ENCODE results near the gene SLC27A4. TPM values are rescaled to one million over a fixed set of nuclear protein-coding genes. Genes with fewer than 3 reads are reported as not detected.

The SLC27A4 gene
- 21.6 and 22.5 TPM in 2 replicates for total RNA-seq

DNA sequence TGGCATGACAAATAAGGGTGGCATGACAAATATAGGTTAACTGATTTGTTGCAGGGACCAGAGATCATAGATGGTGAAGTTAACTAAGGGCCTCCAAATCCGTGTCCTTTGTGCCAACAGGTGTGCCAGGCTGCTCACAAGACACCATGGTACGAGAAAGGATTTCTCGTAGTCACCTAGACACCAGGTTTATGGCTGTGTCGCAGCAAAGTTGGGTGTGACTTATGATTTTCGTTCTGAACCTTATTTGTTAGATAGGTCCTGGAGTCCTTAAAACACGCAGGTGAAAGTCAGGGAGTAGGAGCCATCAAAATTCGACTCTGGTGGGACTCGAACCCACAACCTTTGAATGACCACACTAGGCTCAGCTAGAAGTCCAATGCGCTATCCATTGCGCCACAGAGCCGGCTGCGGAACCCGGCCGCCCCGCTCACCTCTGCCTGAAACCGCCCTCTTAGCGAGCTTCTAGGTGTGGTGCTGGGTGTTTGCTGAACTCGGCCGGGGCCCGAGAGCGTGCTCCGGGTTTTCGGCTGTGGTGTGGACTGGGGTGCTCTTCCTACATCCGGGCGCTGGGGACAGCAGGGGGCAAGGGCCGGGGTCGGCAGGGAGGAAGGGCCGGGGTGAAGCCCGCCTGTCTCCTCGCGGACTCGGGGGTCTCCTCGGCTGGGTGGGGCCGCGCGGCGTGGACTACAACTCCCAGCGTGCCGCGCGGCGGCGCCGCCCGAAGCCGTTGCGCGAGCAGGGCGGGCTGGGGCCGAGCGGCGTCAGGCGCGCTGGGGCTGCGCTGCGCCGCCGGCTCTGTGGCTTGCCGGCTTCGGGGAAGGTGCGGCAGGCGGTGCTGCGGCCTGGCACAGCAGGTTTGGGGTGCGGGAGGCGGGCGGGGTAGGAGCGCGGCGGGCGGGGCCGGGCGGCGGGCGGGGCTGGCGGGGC, at the start of gene SLC27A4:
Gene SLC27A4, plus strand, starts transcription at position 767 of the 930 bp plus-strand sequence. CDS start 2,606 bp downstream, outside the sequence.
- intact Hi-C loops (cut with micrococcal nuclease) = loop anchor here (1.0 to 2.0 kb wide), 4 partner anchors 18 to 149 kb away; partner anchors contain the start of genes CIZ1, COQ4, TRUB2 and URM1

DNA sequence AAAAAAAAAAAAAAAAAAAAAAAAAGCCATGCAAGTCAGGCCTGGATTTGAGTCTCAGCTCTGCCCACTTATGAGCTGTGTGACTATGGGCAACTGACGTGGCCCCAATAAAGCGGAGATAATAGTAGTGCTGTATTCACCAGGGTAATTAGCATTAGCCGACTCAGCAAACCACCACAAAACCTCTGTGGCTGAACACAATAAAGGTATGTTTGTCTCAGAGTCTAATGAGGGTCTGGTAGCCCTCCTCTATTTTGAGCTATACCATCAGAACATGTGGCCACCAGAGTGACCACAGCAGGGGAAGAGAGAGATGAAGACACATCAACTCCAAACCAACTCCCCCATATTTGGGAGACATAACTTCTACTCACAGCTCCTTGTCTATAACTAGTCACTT, 48.3 kb upstream of the SLC27A4 start:
- intact Hi-C loops (cut with micrococcal nuclease) = no loop called here

DNA sequence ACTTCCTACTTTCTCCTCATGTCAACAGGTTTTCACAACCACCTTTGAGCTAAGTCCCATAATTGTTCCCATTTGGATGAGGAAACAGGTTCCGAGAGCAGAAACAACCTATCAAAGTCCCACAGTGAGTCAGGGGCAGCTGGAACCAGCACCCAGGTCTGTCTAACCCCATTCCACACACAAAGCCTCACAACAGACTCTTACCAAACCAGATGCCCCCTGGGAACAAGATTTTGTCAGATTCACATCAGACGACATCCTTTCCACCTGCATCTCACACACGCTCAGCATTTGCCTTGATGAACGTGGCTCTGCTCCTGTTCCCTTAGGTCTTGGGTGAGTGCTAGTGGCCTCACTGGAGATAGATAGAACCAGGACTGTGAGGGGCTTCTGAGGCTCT, 47.2 kb upstream of the SLC27A4 start:
- intact Hi-C loops (cut with micrococcal nuclease) = no loop called here

DNA sequence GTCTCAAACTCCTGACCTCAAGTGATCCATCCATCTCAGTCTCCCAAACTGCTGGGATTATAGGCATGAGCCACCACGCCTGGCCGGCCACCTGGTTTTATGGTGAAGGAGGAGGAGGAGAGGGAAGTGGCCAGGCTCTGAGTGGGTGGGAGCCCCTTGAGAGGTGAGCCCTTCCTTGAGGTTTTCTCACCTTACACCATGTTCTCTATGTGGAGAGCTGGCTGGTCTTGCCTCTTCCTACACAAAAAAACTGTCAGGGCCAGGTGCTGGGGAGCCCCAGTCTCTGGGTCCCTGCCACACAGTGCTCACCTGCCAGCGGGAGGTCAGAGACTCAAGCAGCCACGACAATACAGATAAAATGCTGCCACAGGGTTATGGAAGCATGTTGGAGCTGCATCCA, 46.2 kb upstream of the SLC27A4 start:
- intact Hi-C loops (cut with micrococcal nuclease) = no loop called here

DNA sequence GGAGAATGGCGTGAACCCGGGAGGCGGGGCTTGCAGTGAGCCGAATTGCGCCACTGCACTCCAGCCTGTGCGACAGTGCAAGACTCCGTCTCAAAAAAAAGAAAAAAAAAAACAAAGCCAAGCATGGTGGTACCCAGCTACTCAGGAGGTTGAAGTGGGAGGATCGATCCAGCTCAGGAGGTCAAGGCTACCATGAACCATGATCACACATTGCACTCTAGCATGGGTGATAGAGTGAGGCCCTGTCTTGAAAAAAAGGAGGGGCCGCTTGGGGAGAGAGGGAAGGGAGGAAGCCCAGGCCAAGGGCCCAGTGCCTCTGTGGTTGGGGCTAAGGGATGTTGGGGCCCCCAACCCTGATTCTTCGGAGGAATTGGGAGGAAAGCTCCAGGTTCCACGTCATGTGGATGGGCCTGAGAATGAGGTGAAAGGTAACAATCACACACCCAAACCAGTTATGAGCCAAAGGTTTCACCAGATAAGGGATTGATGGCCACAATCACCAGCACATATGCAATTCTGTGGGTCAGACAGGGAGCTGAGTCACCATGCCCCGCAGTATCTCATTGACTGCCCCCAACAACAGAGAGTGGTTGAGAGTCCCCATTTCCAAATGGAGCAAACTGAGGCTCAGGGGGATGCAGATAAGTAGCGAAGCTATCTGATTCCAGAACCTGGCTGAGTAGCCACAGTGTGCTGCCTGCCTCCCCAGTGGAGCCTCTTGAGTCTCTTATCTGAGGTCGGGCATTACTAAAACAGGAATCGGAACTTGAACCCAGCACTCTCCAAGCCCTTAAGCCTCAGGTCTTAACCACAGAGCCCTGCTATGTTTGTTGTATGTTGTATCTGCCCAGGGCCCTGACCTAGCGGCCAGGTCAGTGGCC, 43.7 kb upstream of the SLC27A4 start:
- intact Hi-C loops (cut with micrococcal nuclease) = no loop called here

DNA sequence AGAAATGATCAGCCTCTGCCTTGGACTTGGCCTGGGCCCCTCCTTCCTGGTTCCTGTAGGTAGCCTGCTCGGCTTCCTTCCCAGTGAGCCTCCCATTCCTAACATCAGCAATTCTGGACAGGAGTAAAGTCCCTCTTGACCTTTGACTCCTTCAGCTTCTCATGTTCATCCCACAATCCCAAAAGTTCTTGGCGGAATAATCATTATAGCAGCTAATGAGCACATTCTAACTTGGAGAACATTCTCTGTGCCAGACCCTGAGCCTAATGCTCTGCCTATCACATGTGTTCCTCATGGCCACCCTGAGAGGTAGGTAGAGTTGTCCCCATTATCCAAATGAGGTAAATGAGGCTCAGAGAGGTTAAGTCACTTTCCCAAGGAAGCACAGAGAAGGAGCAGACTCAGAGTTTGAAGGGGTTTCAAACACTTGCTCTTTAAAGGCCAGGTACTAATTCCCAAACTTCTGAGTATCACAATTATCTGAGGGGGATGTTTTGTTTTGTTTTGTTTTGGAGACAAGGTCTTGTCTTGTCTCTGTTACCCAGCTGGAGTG, 43.0 kb upstream of the SLC27A4 start:
- intact Hi-C loops (cut with micrococcal nuclease) = no loop called here

DNA sequence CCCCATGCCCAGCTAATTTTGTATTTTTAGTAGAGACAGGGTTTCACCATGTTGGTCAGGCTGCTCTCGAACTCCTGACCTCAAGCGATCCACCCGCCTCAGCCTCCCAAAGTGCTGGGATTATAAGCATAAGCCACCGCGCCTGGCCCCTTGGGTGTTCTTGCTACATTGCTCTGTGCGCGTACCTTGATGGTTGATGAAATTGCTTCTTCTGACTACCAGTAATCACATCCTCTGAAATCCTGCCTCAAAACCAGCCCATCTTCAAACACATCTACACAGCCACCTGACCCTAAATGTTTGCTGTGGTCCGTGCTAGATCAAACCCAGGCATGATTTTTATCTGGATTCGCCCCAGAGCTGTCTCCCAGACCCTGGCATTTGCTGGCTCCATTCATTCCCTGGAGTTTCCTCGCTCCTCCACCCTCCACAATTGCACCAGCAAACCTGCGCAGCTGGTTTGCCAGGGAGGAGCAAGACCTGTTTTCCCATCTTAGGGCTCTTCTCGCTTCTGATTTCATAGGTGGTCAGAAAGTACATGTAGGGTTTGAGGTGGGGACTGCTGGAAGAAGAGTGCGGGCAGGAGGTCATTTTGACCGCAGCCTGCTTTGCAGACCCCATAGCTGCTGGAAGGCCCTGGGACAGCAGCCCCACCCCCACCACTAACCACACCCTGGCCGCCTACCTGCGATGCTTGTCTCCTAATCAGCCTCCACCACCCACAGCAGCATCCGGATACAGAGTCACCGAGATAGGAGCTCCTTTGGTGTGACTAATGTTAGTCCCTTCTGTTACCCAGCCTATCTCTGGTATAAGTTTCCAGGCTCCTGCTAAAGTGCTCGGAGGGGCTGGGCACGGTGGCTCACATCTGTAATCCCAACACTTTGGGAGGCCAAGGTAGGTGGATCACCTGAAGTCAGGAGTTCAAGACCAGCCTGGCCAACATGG, 41.5 kb upstream of the SLC27A4 start:
- intact Hi-C loops (cut with micrococcal nuclease) = no loop called here

DNA sequence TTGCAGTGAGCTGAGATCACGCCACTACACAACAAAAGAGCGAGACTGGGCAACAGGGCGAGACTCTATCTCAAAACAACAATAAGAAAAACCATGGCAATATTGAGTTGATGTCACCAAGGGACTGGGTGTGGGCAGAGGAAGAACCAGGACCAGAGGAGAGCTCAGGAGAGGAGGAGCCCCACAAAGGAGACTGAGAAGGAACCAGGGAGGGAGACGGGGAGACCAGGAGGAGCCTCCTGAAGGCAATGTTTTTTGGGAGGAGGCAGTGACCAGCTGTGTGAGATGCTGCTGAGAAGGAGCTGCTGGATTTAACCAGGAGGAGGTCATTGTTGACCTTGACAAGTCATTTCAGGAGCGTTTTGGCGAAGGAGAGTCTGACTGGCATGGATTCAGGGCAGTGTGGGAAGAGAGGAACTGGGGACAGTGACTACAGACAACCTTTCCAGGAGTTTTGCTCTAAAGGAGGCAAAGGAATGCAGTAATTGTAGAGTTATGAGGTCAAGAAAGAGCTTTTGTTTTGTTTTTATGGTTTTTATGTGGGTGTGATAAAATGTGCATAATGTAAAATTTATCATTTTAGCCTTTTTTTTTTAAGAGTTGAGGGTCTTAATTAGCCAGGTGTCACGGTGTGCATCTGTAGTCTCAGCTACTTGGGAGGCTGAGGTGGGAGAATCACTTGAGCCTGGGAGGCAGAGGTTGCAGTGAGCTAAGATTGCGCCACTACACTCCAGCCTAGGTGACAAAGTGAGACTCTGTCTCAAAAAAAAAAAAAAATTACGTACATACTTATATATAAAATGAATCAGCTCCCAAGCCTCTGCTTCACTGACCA, 36.0 kb upstream of the SLC27A4 start:
- intact Hi-C loops (cut with micrococcal nuclease) = no loop called here

DNA sequence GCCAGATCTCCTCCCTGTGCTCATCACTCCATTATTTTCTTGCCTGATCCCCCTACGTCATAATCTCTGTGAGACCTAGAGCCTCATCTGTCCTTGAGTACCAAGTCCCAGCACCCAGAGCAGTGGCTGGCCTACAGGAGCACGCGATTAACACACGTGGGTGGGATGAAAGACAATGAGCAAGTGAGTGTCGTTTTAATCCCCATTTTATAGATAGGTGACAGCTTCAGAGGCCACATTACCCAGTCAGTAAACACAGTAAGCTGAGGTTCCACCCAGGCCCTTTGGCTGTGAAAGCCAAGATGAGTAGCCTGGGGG, 35.4 kb upstream of the SLC27A4 start:
- intact Hi-C loops (cut with micrococcal nuclease) = no loop called here

DNA sequence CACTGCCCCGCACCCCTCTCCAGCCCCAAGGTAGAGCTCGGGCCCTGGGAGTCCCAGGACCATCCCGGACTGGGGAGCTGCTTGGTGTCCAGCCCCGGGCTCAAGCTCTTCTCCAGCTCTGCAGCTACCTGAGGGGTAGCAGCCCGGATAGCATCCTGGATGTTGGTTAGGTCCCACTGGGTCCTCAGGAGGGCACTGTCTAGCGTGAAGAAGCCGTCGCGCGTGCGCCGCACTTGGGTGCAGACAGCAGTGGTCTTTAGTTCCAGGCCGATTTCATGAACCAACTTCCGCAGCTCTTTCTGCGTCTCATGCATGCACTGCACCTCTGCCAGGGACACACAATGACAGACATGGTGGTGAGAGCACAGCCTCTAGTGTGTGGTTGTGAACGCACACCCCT, 30.8 kb upstream of the SLC27A4 start:
- intact Hi-C loops (cut with micrococcal nuclease) = no loop called here

DNA sequence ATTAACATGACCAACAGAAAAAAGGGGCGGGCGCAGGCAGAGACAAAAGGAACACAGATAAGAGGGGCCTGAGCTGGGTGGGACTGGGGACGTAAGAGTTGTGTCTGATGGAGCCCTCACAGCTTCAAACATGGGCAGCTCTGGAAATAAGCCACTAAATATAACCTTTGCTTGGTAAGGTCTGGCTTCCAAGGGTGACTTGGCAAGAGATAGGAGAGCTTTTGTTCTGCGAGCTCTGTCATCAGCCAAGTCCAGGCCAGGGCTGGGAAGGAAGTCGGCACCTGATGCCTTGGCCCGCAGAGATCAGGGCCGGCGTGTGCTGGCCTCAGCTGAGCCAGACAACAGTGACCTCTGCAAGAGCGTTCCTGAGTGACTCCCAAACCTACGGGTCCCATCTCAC, 29.9 kb upstream of the SLC27A4 start:
- intact Hi-C loops (cut with micrococcal nuclease) = no loop called here

DNA sequence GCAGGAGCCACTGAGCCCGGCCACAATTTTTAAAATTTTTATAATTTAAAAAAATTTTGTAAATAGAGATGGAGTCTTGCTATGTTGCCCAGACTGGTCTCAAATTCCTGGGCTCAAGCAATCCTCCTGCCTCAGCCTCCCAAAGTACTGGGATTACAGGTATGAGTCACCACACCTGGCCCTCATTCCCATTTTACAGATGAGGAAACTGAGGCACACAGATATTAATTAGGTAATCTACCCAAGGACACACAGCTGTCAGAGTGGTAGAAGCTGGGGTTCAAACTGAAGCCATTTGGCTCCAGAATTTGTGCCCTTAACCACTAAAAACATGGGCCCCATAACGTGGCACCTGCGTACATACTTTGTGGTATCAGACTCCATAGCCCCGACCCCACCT, 25.6 kb upstream of the SLC27A4 start:
- intact Hi-C loops (cut with micrococcal nuclease) = no loop called here

DNA sequence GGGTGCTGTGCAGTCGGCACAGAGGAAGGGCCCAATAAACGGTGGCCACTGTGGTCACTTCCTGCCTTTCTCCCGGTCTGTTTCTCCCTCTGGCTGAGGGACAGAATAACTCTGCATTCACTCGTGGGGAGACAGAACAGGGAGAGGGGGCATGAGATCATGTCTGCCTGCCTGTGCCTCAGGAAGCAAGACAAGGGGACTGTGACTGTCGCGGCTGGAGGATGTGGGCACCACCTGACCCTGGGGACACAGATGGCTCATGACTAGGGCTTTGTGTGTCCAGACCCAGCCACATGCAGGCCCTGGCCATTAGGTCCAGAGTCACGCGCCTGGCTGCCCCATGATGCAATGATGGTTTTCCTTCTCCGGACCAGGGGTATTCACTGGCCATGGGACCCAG, 23.9 kb upstream of the SLC27A4 start:
- intact Hi-C loops (cut with micrococcal nuclease) = no loop called here

DNA sequence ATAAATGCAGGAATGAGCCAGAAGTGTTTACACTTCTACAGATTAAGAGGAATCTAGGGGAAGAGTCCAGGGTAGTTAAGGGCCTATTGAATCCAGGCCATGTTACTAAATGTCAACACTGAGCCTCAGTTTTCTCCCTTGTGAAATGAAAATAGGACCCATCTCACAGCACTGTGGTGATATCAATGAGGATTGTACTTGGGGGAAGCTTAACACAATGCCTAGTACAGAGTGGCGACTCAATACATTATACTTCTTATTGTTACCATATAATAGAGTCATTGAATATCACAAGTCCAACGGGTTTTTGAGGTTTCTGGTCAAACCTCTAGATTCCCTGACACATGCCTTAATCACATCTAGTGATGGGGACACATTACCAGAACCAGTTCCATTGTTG, 22.7 kb upstream of the SLC27A4 start:
- intact Hi-C loops (cut with micrococcal nuclease) = no loop called here

DNA sequence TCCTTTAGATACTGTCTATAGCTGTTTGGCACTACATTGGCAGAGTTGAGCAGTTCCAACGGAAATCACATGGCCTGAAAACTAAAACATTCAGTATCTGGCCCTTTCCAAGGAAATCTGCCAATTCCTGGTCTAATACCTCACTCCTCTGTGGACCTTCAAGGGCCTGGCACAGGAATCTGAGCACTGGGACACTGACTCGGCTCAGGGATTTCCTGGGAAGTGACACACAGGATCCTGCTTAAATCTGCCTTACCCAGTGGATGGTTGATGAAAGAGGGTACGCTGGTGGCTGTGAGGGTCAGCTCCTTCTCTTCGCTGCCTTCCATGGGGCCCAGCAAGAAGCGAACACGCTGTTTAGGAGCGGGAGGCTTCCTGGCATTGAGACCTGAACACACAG, 19.0 kb upstream of the SLC27A4 start:
- intact Hi-C loops (cut with micrococcal nuclease) = loop anchor here (5.0 kb wide), 1 partner anchor 466 kb away; the partner anchor contains the start of gene TBC1D13

DNA sequence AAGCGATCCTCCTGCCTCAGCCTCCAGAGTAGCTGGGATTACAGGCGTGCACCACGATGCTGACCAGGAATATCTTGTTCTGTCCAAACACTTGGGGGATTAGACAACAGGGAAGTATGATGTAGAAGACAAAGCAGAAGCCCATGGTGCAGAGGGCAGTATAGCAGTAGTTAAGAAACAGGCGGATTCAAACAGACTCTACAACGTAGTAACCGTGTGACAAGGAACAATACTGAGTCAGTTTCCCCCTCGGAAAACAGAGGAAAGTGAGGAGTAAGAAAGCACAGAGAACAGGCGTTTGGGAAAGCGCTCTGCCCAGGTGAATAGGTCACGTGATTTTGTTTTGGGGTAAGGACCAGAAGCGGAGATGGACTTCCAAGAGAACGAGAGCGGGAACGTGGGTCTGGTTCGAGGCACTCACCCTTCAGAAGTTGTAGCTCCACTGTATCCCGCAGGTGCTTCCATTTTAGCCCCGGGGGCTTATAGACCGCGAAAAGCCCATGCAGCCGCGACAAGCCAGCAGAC, 18.4 kb upstream of the SLC27A4 start:
- intact Hi-C loops (cut with micrococcal nuclease) = loop anchor here (1.0 to 5.0 kb wide), 9 partner anchors 18 to 789 kb away; partner anchors contain the start of genes BBLN, CRAT, GOLGA2 and ODF2

DNA sequence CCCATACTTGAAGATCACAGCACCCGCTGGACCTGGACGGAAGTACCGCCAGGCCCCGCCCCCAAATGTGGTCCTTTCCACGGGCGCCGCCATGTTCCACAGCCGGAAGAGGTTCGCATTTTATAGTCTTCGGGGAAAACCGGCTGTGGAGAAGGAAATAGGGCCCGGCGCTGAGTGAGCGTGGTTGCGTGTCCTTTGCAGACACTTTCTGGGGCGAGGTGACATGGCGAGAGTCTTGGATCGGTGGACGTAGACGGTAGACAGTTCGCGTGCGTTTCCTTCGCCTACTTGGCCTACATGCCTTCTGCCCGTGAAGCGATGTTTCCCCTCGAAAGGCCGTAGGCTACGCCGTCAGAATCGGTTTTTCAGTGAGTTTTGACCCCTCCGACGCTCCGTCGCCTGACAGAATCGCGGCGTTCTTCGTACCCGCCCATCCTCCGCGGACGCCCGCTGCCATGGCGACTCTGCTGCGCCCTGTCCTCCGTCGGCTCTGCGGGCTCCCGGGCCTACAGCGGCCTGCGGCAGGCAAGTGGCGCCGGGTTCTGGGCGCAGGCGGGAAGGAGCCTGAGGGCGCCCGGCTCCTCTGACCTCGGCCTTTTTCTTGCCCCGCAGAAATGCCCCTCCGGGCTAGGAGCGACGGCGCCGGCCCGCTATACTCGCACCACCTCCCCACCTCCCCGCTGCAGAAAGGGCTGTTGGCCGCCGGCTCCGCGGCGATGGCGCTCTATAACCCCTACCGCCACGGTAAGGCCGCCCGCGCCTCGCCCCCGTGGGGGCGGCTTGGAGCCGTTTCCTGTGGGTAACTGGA, 17.7 kb upstream of the SLC27A4 start, which contains the start of the genes COQ4 and TRUB2:
Gene COQ4, plus strand, starts transcription at position 436 of the 808 bp plus-strand sequence. Its CDS starts 20 bp downstream, at position 456.
Gene TRUB2, minus strand, starts transcription at position 44 of the 808 bp plus-strand sequence. Its CDS starts 39 bp downstream, at position 5.
- intact Hi-C loops (cut with micrococcal nuclease) = loop anchor here (1.0 to 5.0 kb wide), 9 partner anchors 18 to 788 kb away; partner anchors contain the start of genes BBLN, CRAT, GOLGA2 and ODF2

DNA sequence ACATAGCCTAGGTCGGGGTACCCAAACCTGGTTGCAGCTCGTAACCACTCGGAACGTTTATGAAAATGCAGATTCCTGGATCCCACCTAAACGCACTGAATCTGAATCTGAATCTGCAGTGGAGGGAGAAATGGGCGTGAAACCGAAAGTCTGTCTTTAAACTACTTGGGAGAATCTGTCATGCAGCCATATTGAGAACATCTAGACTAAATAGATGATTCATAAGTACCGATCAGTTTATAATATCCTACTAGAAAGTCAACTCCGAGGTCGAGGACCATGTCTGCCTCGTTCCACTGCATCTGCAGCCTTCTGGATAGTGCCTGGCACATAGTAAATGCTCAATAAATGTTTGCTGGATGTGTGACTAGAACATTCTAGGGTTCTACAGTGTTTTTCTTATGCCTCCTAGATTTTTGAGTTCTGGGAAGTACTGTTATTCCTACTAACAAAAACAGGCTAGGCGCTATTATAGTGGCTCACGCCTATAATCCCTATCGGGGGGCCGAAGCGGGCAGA, 17.1 kb upstream of the SLC27A4 start:
- intact Hi-C loops (cut with micrococcal nuclease) = loop anchor here (2.0 to 5.0 kb wide), 3 partner anchors 40 to 788 kb away; partner anchors contain the start of genes CRAT, PTPA and TBC1D13
